Activated T-helper 2 cell treated with anti-CD3 and anti-CD28 coated beads, Interferon-gamma antibody, Interleukin-2, Interleukin-4, amounts not matched to agents 10 μg/mL and 5 μg/mL and 100 μg/mL, durations not matched to agents 14 hours and 24 hours and 36 hours (primary cell): ENCODE results near the gene SYT10. TPM values are rescaled to one million over a fixed set of nuclear protein-coding genes. Genes with fewer than 3 reads are reported as not detected.
"Not testable (repeated sequence)": the region's sequence is repeated elsewhere in the genome, so short reads cannot be mapped to it uniquely, and the experiment has no call there.

Source experiments
- DNase-seq: peaks from one replicate; pipeline ENCODE4 v3.0.0; 2021; ENCODE audit warnings: low spot score
- H3K27ac Mint-ChIP-seq: one replicate; pipeline ENCODE4 v1.8.0; 2021; ENCODE audit warnings: mixed read lengths
- H3K27me3 Mint-ChIP-seq: one replicate; pipeline ENCODE4 v1.8.0; 2021; ENCODE audit warnings: low read depth, mixed read lengths
- H3K36me3 Mint-ChIP-seq: one replicate; pipeline ENCODE4 v1.8.0; 2021; ENCODE audit warnings: low read depth, mixed read lengths
- H3K4me1 Mint-ChIP-seq: one replicate; pipeline ENCODE4 v1.8.0; 2021; ENCODE audit warnings: low read depth, mixed read lengths
- H3K4me3 Mint-ChIP-seq: one replicate; pipeline ENCODE4 v1.8.0; 2021; ENCODE audit warnings: low read depth, mild to moderate bottlenecking, moderate library complexity, mixed read lengths
- H3K9me3 Mint-ChIP-seq: one replicate; pipeline ENCODE4 v1.8.0; 2021; ENCODE audit warnings: mixed read lengths
- intact Hi-C: fragments of 100-400 bp; cut with micrococcal nuclease; formaldehyde crosslinking; loops from one replicate; pipeline ENCODE4 v1.15.1; 2023
- total RNA-seq: library from RNA; stranded (reverse); gene quantifications from 2 replicates; pipeline ENCODE4 v1.2.3, GENCODE V29; 2022

SYT10 gene
- total RNA-seq, 1 donor from 2014 or later: not detected

DNA sequence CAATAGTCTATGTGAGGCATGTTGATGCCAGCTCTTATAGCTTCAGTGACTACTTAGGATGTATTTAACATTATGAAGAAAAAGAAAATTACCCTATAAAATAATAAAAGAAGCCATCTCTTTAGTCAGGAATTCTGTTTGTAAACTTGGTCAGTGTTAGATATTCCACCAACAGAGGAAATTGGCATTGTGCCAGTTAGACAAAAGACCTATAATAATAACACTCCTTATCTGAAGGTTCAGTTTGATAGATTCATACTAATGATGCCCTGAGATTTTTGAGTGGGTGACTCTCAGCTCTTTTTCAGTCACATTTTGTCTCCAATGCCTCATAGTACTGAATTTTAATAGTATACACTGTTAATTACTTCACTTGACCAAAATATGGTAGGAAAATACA is 6.6 kb downstream of the SYT10 start:
- intact Hi-C loops: no loop called here
- no peak overlapping the region for H3K27ac Mint-ChIP-seq
- peaks cover 4% of the 10 kb centered on the region for H3K27me3 Mint-ChIP-seq
- H3K9me3 Mint-ChIP-seq: no peaks in the 10 kb centered on the region
- no peaks in the 10 kb centered on the region for H3K36me3 Mint-ChIP-seq
- no peaks in the 10 kb centered on the region for H3K4me1 Mint-ChIP-seq
- no peak overlapping the region for H3K4me3 Mint-ChIP-seq
- DNase-seq: no peak

DNA sequence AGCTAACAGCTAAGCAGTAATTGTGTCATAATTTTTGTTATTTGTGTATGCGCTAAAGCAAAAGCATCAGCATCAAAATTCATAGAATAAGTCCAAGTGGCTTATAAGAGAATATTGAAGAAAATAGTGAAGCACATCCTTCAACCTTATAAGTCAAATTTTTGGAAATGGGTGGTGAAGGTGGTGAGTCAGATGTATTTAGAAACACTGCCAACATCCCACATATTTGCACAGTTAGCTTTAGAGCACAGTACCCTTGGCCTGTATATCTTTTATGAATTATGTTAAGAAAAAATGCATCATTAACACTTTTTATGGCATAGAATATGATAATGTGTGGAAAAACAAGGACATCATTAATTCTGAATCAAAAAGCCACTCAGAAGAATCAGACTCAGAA is 8.0 kb downstream of the SYT10 start:
- no peak overlapping the region for H3K4me3 Mint-ChIP-seq
- H3K27ac Mint-ChIP-seq: no peak overlapping the region
- intact Hi-C loops: no loop called here
- no peaks in the 10 kb centered on the region for H3K4me1 Mint-ChIP-seq
- H3K27me3 Mint-ChIP-seq: no peaks in the 10 kb centered on the region
- no peaks in the 10 kb centered on the region for H3K36me3 Mint-ChIP-seq
- no peak for DNase-seq
- no peaks in the 10 kb centered on the region for H3K9me3 Mint-ChIP-seq

GRCh38 chr12:33429468-33429867 is 10.2 kb downstream of the SYT10 start:
- Mint-ChIP-seq H3K4me3 (no peak overlapping the region), H3K27me3 (no peaks in the 10 kb centered on the region), H3K9me3 (no peaks in the 10 kb centered on the region), H3K27ac (no peak overlapping the region), H3K4me1 (no peaks in the 10 kb centered on the region), H3K36me3 (no peaks in the 10 kb centered on the region)
- intact Hi-C loops: no loop called here
- no peak for DNase-seq

- intact Hi-C loops: no loop called here
- no peaks in the 10 kb centered on the region for H3K9me3 Mint-ChIP-seq
- no peaks in the 10 kb centered on the region for H3K4me1 Mint-ChIP-seq
- no peak for DNase-seq
- no peaks in the 10 kb centered on the region for H3K36me3 Mint-ChIP-seq
- no peak overlapping the region for H3K27ac Mint-ChIP-seq
- H3K27me3 Mint-ChIP-seq: no peaks in the 10 kb centered on the region
- no peak overlapping the region for H3K4me3 Mint-ChIP-seq
Measured at GRCh38 chr12:33427071-33427470, 12.5 kb downstream of the SYT10 start.

DNA sequence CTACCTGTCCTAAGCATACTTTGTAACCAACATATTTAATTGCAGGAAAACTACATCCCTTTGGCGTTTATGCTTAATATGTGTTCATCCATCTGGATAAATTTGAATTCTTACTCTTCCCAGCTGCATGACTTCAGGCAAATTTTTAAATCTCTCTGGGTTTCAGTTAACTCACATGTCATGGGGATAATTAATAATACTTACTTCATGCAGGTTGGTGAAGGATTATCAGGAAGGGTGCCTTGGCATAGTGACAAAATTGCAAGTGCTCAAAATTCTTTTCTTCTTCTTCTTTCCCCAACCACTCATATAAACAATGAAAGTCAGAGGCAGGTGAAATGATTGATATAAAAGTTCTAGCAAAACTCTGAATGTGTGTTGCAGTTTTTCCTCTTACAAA is 15.9 kb downstream of the SYT10 start:
- no peaks in the 10 kb centered on the region for H3K4me1 Mint-ChIP-seq
- no peak for DNase-seq
- H3K27ac Mint-ChIP-seq: no peak overlapping the region
- no peaks in the 10 kb centered on the region for H3K27me3 Mint-ChIP-seq
- no peaks in the 10 kb centered on the region for H3K9me3 Mint-ChIP-seq
- no peak overlapping the region for H3K4me3 Mint-ChIP-seq
- H3K36me3 Mint-ChIP-seq: no peaks in the 10 kb centered on the region
- intact Hi-C loops: no loop called here

DNA sequence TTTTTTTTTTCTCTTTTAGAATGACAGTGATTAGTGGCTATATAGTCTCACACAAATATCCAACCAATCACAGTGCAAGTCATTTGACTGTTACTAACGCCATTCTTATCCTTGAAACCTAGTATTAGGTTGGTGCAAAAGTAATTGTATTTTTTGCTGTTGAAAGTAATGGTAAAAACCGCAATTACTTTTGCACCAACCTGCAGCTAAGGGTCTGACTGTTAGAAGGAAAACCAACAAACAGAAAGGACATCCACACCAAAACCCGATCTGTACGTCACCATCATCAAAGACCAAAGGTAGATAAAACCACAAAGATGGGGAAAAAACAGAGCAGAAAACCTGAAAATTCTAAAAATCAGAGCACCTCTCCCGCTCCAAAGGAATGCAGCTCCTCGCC is 27.2 kb downstream of the SYT10 start:
- H3K27ac Mint-ChIP-seq, H3K36me3 Mint-ChIP-seq: not testable (repeated sequence)

DNA sequence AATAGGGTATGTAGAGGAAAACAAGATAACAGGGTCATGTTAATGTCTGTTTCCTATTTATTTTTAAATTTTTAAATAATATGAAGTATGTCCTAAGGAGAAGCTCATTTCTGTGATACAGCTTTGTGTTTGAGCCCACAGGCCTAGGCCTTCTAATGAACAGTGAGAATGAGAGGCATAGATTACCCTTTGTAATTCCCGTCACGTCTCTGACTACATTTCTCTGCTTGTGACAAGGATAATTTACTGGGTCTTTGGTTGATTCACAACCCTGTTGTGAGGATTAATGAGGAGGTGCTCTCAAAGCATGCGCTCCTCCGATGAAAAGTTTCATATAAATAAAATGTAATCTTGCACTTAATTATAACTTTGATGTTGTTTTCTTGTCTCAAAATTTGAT is 56.1 kb downstream of the SYT10 start:
- no peaks in the 10 kb centered on the region for H3K4me1 Mint-ChIP-seq
- no peaks in the 10 kb centered on the region for H3K36me3 Mint-ChIP-seq
- H3K4me3 Mint-ChIP-seq: no peak overlapping the region
- H3K27me3 Mint-ChIP-seq: no peaks in the 10 kb centered on the region
- H3K9me3 Mint-ChIP-seq: no peaks in the 10 kb centered on the region
- no peak for DNase-seq
- intact Hi-C loops: no loop called here
- H3K27ac Mint-ChIP-seq: no peak overlapping the region

More for the DNA sequence above, 27.2 kb downstream of the SYT10 start:
- H3K9me3 Mint-ChIP-seq, intact Hi-C loops, H3K4me1 Mint-ChIP-seq, DNase-seq, H3K27me3 Mint-ChIP-seq, H3K4me3 Mint-ChIP-seq: not testable (repeated sequence)

- H3K27me3 Mint-ChIP-seq: no peaks in the 10 kb centered on the region
- H3K36me3 Mint-ChIP-seq: no peaks in the 10 kb centered on the region
- H3K27ac Mint-ChIP-seq: no peak overlapping the region
- no peaks in the 10 kb centered on the region for H3K9me3 Mint-ChIP-seq
- no peak for DNase-seq
- intact Hi-C loops: no loop called here
- no peak overlapping the region for H3K4me3 Mint-ChIP-seq
- no peaks in the 10 kb centered on the region for H3K4me1 Mint-ChIP-seq
Measured at GRCh38 chr12:33376153-33376552, 63.5 kb downstream of the SYT10 start.

- Mint-ChIP-seq H3K27ac (no peak overlapping the region), H3K27me3 (no peaks in the 10 kb centered on the region), H3K9me3 (no peaks in the 10 kb centered on the region), H3K4me1 (no peaks in the 10 kb centered on the region), H3K36me3 (no peaks in the 10 kb centered on the region), H3K4me3 (no peak overlapping the region)
- intact Hi-C loops: no loop called here
- DNase-seq: no peak
Measured at GRCh38 chr12:33370318-33370717, 69.3 kb downstream of the SYT10 start.

- Mint-ChIP-seq H3K9me3 (no peaks in the 10 kb centered on the region), H3K27ac (no peak overlapping the region), H3K4me3 (no peak overlapping the region), H3K36me3 (no peaks in the 10 kb centered on the region), H3K4me1 (no peaks in the 10 kb centered on the region), H3K27me3 (no peaks in the 10 kb centered on the region)
- intact Hi-C loops: no loop called here
- DNase-seq: no peak
Measured at GRCh38 chr12:33357181-33357580, 82.4 kb downstream of the SYT10 start.

GRCh38 chr12:33349791-33350190 is 89.8 kb downstream of the SYT10 start:
- no peak overlapping the region for H3K27ac Mint-ChIP-seq
- H3K9me3 Mint-ChIP-seq: peaks cover 5% of the 10 kb centered on the region
- no peaks in the 10 kb centered on the region for H3K27me3 Mint-ChIP-seq
- H3K4me3 Mint-ChIP-seq: no peak overlapping the region
- no peaks in the 10 kb centered on the region for H3K36me3 Mint-ChIP-seq
- no peaks in the 10 kb centered on the region for H3K4me1 Mint-ChIP-seq
- no peak for DNase-seq
- intact Hi-C loops: no loop called here

GRCh38 chr12:33331961-33332398 is 107.6 kb downstream of the SYT10 start:
- H3K36me3 Mint-ChIP-seq, H3K27me3 Mint-ChIP-seq, H3K4me1 Mint-ChIP-seq, intact Hi-C loops, H3K4me3 Mint-ChIP-seq, DNase-seq, H3K27ac Mint-ChIP-seq: not testable (repeated sequence)
- H3K9me3 Mint-ChIP-seq: peaks cover 12% of the 10 kb centered on the region

DNA sequence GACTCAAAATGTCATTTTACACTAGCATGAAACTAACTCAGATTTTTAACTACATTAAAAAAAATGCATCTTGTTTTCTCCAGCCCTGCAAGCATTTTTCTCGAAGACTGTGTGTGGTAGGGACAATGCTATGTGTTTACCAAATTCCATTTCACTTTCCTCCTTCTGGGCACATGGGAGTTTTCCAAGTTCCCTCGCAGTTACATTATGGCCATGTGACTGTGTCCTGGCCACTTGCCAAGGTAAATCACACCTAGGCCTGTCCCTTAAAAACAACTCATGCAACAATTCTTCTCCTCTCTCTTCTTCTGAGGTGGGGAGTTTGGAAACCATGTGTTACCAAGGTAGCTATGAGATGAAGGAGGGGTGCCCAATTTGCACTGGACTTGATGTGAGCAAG is 108.7 kb downstream of the SYT10 start:
- H3K27me3 Mint-ChIP-seq: no peaks in the 10 kb centered on the region
- H3K27ac Mint-ChIP-seq: no peak overlapping the region
- intact Hi-C loops: no loop called here

More for the DNA sequence above, 108.7 kb downstream of the SYT10 start:
- H3K4me3 Mint-ChIP-seq: no peak overlapping the region
- H3K4me1 Mint-ChIP-seq: no peaks in the 10 kb centered on the region
- H3K9me3 Mint-ChIP-seq: peaks cover 12% of the 10 kb centered on the region
- DNase-seq: no peak
- no peaks in the 10 kb centered on the region for H3K36me3 Mint-ChIP-seq
